HG02840 (cell line): ENCODE measurements around the gene OPCML.

Experiments used
- ATAC-seq: cut with Tn5 transposase; IDR thresholded peaks from one replicate; pipeline ENCODE4 v1.9.1; 2021; ENCODE audit warnings: mild to moderate bottlenecking, moderate library complexity, moderate number of reproducible peaks; ENCODE audit not compliant: unreplicated experiment, low FRiP score

OPCML gene

DNA sequence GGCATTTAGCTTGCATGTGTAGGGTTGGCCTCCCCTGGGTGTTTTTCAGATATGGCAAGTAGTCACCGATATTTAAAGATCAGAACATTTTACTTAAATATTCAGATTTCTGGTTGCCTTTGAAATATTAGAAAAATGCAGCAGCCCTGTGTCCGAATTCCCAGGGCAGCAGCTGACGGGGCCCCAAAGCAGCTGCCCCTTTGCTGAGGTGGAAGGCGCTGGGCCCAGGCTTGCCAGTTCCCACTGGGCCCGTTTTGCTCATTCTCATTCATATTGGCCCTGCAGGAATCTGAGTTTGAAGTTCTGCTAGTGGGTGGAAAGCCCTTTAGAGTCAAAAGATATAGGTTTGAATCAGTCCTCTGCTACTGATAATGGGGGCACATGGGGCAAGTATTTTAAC is 692.1 kb downstream of the OPCML start:
- no peak for ATAC-seq

DNA sequence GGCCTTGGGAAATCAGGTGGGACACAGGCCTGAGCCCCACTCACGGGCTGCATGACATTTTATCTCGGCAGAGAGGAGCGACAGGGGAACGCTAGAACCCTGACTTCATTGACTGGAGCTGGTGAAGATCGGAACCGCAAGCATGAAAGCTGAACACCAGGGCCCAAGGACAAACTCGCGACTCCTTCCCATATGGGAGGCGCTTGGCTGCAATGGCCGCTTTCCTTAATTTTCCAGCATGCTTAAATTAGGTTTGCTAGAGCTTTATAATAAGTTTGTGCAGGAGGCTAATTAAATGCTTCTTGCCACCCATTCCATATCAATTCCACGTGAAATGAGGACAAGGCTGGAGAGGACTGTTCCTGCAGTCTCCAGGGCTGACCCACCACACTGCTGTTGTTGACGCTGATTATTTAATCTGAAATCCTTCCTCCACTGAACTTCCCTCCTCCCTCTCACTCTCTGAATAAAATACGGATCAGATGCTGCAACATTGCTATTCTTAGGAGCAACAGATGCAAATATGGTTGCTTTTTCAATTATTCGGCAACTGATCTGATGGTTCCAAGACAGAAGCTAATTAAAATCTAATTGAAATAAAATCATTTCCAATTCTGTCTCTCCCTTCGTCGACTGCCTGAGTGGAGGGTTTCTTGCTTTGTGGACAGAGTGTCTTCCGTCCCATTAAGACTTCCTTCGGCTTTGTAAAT is 692.9 kb downstream of the OPCML start:
- ATAC-seq: no peak

DNA sequence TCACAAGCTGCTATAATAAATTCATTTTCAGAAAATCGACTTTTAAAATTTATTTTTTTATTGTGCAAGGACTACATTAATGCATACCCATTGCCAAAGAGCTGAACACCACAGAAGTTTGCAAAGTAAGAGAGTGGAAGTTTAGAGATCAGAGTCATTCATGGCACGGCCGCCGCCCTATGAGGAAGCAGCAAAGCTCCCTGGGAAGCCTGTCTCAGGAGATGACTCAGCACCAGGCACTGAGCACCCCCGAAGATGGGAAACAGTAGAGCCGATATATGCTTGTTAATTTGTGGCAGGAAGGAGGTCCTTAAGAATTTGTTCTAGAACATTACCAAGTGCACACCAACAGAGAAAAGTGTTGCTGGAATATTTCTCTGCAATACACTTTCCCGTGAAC is 693.7 kb downstream of the OPCML start:
- ATAC-seq: no peak

DNA sequence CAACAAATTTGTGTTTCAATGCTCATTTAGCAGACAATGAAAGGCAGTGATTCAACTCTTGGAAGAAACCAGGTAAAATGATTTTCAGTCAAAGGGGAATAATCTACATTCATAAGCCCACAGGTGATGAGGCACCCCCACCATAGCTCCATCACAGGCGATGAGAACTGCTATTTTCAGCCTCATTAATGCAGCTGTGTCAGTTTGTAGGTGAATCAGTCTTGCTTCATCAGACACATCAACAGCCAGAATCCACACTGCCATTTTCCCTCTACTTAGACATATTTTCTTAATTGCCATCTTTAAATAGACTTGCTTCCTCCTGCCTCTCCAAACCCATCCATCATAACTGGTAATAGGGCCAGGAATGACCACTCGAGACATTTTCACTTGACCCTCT is 701.0 kb downstream of the OPCML start:
- ATAC-seq: no peak

DNA sequence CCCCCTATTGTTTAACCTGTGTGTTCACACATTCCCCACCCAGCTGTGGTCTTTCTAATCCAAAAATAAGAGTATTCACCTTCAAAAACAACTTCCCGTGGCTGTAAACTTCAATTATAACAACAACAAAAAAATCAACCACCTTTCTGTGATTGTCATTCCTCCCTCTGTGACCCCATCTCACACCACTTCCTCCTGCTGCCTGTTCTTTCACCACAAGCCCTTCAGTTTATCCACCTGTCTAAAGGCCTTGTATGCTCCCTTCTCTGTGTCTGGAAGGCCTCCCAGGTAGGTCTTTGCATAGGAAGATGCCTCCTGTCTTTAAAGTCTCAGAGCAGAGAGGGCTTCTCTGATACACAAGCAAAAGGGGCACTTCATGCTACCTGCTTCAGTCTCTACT is 707.7 kb downstream of the OPCML start:
- ATAC-seq: no peak

DNA sequence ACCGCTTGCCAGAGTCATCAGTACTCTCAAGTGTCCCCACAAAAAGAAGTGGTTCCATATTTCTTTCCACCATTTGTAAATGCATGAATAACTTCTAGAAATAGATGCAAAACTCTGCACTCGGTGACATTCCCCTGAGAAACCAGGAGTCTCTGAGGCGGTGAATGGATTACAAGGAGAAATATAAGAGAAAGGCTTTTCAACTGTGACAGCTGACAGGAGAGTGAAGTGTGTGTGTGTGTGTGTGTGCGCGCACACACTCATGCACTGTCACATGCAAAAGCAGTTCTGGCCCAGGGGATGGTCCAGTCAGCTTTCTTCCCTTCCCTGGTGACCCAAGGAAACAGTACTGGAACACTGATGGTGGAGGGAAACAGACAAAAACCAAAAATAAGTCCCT is 710.0 kb downstream of the OPCML start:
- ATAC-seq: no peak

DNA sequence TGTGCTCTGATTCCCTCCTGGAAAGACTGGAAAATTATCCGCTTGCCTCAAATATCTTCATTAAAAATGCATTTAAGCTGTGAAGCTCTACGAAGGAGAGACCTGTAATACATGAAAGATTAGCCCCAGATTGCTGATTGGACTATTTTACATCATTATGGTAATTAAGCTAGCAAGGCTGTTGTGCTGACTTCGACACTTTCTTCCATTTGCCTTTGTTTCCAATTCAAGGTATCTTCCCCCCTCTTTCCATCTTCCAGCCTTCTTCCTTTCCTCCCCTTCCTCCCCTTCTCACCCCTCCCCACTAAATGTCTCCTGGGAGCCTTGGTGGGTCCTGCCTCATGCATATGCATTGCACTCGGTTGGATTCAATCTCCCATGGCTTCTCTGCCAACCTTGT is 710.8 kb downstream of the OPCML start:
- ATAC-seq: no peak

DNA sequence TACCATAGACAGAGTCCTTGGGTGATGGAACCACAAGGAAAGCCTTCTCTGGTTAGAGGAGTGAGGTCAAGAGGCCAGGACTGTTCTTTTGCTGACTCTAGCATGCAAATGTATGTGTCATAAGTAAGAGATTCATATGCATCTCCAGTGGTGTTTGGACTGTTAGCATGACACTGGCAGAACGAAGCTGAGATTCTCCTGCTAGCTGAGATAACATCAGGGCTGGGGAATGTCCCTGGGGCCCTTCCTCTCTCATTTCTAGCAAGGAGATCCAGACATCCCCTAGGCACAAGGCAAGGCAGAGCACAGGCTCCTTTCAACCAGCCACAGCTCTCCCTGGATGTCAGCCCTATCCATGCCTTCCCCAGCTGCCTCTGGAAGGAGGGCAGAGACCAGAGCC is 711.3 kb downstream of the OPCML start:
- no peak for ATAC-seq

DNA sequence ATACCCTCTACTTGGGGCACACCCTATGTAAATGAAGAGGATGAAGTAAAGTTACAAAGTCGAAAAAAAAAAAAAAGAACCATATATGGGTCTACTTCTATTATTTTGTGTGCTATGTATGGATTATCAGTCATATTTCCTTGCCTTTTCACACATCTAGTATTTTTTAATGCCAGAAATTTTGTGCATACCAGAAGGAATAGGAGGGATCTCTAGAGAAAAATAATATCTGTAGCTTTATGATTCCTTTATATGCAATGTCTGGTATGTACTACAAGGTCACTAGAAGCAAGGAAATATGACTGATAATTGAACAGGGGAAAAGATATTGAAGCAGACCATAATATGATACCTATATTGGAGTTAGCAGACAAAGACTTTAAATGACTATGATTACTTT is 713.4 kb downstream of the OPCML start:
- ATAC-seq: no peak

DNA sequence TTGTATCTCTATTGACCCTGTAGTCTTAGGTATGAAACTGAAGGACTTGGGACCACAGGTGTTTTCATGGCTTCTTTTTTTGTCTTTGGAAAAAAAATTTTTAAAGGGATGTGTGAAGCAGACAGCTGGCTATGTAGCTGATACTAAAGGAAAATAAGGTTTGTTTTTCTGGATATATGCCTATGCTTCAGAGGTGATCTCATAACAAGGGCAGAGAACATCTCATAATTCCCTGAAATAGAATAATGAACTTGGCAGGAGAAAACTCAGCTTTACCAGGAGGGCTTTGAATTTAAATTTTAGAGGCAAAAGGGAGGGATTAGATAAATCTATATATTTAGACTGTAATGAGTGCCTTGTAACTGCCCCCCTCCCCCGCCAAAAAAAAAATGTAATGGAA is 714.9 kb downstream of the OPCML start:
- ATAC-seq: no peak

DNA sequence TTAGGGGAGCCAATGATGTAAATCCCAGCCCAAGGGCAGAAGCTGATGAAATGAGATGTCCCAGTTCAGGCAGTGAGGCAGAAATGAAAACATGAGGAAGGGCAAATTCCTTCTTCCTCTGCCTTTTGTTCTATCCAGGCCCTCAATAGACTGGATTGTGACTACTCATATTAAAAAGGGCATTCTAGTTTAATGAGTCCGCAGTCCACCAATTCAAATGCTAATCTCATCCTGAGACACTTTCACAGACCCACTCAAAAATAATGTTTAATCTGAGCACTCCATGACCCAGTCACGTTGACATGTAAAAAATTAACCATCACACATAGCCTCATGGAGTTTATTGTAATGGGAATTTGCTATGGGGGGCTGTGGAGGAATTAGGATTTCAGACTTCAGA is 717.9 kb downstream of the OPCML start:
- no peak for ATAC-seq

DNA sequence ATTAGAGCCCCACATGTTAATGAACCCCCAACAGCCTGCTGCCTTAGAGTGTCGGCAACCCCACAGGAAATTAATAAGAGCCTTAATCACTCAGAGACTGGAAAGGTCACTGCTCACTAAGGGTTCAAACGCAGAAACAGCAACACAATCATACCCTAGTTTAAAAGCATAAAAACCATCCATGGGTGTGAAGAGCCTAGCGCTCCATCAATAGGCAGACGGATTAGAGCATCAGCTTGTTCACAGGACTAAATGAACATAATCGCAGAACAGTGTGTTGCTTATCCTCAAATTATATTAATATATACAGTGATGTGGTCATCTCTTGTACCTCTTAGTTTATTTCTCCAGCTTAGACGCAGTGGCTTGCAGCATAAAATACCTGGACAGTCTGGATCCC is 720.7 kb downstream of the OPCML start:
- ATAC-seq: no peak

DNA sequence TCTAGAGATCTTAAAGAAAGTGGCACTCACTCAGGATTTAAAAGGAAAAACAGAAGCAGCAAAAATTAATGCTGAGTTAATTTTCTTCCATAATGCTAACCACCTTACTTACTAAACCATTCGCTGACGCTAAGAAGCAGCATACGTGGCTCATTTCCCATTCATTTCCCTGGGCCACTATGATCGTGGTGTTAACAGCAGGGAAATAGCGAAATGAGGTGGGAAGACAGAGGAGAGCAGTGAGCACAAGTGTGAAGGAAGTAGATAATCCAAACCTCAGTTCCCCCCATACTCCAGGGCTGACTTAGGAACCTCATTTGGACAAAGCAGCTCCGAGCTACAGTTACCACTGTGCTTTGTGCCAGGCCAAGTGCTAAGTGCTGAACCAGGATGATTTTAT is 723.2 kb downstream of the OPCML start:
- ATAC-seq: no peak

DNA sequence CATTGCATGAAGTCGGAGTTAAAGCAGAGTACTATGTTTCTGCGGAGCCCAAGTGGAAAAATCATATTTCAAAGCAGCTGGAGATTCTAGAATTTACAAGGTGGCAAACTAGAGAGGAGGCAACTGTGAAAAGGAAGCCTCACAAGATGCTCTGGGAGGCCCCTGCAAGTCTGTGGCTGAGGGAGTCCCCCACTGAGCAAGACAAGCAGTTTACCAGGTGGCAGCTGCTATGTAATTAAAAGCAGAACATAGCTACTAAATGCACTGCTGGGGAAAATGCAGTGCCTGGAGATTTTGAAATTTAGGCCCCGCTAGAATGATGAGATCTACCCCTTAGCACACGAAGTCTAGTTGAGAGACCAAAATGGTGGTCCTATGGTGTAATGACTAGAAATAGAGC is 728.0 kb downstream of the OPCML start:
- ATAC-seq: no peak

DNA sequence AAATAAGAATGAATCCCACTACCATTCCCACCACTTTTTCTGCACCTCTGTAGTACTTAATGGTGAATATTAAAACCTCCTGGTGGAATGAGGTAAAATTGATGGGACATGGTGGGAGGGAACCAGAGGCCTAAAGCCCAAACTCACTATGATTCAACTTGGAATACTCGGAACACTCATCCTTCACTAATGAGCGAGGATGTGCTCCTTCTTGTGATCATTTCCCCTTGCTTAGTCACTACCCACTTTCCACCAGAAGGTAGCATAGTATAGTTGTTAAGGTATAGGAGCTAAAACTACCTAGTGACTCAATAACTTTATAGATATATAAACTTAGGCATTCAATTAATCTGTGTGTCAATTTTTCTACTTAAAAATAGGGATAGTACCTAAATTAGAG is 728.9 kb downstream of the OPCML start:
- ATAC-seq: no peak

DNA sequence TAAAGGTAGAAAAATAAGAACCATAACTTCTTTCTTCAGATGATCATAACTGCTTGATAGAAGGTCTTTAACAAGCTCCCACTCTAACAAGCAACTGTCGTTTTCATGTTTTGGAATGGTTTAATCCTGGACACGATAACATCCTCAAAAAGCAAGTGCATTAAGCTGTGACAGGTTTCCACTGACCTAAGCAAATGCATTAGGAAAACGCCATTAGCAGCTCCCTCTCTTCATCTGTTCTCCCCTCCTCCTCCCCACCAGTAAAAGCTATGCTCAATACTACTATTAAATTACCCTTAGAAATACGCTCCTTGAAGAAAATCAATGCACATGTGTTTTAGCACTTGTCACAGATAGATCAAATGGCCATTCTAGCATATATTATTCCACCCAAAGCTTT is 729.4 kb downstream of the OPCML start:
- no peak for ATAC-seq

DNA sequence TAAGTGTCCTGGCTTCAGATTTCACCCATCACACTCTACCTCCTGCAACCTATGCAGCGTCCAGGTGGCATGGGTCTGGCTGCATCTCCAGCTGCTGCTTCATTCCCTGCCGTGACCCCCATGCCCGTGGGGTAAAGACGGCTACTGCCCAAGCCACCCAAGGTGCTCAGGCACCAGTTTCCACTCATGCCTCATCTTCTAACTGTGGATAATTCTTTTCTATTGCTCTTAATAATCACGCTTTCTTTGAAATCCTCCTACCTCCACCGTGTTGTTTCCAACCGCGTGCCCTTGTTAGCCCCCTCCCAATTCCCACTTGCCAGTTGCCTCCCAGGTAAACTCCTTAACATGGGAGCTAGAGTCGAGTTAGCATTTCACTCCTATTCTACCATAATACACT is 738.5 kb downstream of the OPCML start:
- ATAC-seq: no peak

DNA sequence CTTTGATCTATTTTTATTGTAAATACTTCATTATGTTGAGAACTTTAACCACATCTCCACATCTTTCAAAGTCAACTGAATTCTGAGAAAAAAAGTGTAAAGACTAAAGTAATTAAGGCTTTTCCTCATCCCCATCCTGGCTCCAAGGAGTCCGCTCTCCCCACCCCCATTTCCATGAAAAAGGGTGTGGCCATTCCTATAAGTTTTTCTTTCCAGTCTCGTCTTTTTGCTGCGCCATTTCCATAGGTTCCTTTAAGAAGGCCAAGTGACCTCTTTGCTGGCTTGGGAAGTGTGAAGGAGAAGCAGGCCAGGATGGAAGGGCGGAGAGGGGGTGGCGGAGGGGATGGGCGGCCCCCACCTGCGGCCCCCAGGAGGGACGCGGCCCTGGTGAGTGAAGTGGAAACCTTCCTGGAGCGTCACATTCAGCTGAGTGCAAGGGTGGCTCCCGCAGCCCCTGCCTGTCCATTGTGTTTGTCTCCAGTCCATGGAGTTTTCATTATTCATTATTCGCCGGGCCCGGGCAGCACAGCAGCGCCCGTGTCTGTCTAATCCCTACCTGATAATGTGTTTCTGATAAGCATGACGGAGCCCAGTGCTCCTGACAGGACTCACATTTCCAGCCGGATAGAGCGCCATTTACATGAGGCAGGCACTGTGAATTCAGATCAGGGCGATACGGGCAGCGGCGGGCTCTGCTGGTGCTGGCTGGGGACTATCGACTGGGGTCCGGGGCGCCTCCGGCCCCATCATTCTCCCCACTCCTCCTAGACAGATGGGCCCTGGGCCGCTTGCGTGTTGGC is 739.8 kb downstream of the OPCML start:
- ATAC-seq: no peak

DNA sequence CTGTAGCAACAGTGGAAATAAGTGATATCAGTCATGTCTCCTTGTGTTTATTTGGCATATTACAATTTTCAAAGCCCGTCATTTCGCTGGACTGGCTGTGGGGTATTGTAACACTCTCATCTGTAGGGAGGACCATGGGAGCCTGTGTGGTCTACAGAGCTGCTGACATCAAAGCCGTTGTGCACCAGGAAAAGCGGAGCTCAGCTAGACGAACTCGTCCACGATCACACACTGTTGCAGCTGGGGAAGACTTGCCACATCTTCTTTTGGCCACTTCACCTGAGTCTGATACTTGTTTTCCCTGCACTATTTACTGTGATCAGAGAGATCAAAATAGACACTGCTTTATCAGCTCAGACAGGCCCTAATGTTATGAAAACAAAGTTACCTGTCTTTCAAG is 741.3 kb downstream of the OPCML start:
- no peak for ATAC-seq

DNA sequence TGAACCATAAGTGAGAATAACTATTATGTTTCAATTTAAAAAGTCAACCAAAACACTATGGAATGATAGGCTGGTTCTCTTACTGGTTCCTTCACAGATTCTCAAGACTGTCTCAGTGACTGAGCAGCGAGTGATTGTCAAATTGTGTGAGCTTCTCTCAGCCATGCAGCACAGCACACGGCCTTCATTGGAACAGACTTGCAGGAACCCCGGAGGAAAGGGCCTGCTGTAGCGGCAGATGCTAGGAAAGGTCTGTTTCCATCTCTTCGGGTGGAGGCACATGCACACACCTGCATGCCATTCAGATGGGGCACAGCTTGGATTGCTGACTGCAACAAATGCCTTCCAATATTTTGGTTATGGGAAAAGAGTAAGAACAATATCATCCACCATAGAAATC is 741.8 kb downstream of the OPCML start:
- ATAC-seq: no peak

DNA sequence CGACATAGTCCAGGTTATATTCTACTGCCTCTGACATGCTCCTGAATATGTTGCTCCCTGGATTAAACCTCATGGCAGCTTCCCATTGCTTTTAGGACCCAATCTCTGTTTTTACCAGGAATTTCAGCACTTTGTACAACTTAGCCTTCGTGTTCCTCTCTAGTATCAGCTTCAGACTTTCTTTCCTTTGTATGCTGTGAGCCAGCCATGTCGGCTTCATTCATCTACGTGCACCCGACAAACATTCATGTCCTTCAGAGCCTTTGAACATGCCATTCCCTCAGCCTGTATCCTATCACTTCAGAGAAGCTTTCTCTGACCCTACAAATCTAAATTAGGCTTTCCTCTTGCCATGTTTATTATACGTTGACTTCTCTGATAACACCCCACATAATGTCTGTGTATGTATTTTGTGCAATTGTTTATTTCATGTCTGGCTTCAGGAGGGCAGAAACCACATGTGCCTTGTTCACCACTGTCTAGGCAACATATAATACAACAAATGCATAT is 743.4 kb downstream of the OPCML start:
- ATAC-seq: no peak

DNA sequence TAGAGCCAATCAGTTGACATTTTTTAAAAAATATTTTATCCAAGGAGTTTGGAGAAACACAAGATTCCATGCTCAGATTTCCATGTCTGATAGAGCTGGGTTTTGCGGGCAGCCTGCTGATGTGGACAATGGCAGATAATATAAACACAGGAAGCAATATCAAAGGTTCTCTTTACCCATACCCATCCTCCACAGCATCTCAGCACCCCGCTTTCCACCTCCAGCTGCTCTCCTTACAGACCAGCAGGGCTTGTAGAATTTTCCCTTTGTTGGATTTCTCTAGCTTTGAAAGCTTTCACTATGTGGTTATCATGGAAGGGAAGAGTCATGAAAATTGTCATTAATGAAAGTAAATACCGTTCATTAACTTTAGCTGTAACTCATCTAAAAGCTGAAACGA is 746.4 kb downstream of the OPCML start:
- no peak for ATAC-seq
